ENCODE data around the gene APC2.

The APC2 gene

DNA sequence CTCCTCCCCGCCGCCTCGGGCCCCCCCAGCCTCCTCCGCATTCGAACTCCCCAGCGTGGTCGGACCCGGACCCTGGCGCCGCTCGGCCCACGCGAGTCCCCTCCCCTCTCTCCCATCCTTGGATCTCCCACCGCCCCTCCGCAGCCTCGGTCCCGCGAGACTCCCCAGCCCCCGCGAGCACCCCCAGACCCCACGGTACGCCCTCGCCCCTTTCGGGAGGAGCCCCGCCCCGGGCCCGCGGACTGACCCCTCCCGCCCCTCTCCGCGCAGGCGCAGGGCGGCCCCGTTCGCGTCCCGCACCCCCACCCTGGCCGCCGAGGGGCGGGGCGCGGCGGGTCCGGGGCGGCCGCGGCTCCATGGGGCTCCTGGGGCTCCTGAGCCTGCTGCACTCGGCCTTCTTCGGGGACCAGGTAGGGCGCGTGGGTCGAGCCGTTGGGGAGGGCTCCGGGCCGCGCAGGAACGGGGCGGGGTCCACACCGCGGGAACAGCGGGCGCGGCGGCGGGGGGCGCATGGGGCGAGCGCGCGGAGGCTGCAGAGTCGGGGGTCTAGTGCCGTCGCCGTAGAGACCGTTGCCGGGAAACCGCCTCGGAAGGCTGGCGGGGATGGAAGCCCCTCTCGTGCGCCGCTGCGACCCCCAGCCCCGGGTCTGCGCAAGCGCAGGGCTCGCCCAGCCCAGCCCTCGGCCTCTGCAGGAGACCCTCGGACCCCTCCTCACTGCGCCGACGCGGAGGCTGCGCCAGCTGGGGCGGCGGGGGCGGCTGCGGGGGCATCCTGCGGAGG, 3.8 kb upstream of the APC2 start:
- Histone ChIP-seq H3K4me2 (no peak overlapping the region), H3K79me2 (ENCODE audit: insufficient read depth, low read depth) (no peaks in the 10 kb centered on the region), H4K20me1 (ENCODE audit: insufficient read depth) (no peaks in the 10 kb centered on the region; the same call in 1 of the 2 replicates), H3K27ac (no peak overlapping the region), H3K4me1 (ENCODE audit: low read depth, poor library complexity, severe bottlenecking) (peaks cover 14% of the 10 kb centered on the region), H2AFZ (ENCODE audit: low read depth) (no peak overlapping the region), H3K27me3 (ENCODE audit: insufficient read depth, low read depth) (peaks cover 52% of the 10 kb centered on the region), H3K9ac (no peak overlapping the region), H3K36me3 (ENCODE audit: insufficient read depth) (peaks cover 5% of the 10 kb centered on the region; the same call in 1 of the 2 replicates), H3K4me3 (IDR thresholded peaks at IDR 0.05; ENCODE audit: insufficient read depth, low read depth, low read length) (no peak overlapping the region)
- TF ChIP-seq, protein P1, sequence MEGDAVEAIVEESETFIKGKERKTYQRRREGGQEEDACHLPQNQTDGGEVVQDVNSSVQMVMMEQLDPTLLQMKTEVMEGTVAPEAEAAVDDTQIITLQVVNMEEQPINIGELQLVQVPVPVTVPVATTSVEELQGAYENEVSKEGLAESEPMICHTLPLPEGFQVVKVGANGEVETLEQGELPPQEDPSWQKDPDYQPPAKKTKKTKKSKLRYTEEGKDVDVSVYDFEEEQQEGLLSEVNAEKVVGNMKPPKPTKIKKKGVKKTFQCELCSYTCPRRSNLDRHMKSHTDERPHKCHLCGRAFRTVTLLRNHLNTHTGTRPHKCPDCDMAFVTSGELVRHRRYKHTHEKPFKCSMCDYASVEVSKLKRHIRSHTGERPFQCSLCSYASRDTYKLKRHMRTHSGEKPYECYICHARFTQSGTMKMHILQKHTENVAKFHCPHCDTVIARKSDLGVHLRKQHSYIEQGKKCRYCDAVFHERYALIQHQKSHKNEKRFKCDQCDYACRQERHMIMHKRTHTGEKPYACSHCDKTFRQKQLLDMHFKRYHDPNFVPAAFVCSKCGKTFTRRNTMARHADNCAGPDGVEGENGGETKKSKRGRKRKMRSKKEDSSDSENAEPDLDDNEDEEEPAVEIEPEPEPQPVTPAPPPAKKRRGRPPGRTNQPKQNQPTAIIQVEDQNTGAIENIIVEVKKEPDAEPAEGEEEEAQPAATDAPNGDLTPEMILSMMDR (conservative IDR thresholded peaks at IDR 0.05; ENCODE audit: low read depth, low read length): no peak

DNA sequence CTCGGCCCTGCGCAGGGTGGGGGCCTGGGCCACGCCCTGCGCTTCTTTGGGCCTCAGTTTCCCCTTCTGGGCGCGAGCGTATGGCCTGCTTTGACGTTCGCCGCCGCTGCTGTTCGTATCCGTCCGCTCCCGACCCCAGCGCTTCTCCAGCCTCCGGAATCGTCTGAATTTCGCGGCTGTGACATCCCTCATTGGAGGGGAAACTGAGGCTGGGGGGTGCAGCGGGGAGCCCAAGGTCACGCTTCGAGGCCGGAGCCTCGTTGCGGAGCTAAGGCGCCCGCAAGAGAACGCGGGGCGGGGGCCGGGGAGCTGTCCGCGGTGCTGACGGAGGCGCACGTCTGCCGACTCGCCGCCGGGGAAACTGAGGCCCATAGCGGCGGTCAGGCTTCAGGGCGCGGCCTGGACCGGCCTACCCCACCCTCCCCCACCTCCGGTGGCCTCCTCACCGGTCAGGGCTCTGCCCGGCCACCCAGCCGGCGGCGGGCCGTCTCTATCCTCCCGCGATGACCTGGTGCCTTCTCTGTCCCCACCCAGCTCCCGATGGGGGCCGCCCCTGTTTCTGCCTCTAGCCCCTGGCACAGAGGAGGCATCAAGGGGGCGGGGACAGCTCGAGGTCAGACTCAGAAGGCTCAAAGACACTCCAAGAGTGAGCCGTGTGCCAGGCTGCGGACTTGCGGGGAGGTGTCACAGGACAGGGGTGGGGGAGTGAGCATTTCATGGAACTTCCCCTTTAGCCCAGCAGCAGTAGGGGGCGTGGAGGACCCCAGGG, 3.0 kb upstream of the APC2 start:
- H3K27ac ChIP-seq: no peak overlapping the region
- H3K36me3 ChIP-seq (ENCODE audit: insufficient read depth): no peaks in the 10 kb centered on the region
- H3K27me3 ChIP-seq (ENCODE audit: insufficient read depth, low read depth): peaks cover 60% of the 10 kb centered on the region
- no peak overlapping the region for H2AFZ ChIP-seq (ENCODE audit: low read depth)
- no peak overlapping the region for H3K9ac ChIP-seq
- TF ChIP-seq, protein P1 (conservative IDR thresholded peaks at IDR 0.05; ENCODE audit: low read depth, low read length): no peak
- no peaks in the 10 kb centered on the region; the same call in 1 of the 2 replicates for H4K20me1 ChIP-seq (ENCODE audit: insufficient read depth)
- H3K4me3 ChIP-seq (IDR thresholded peaks at IDR 0.05; ENCODE audit: insufficient read depth, low read depth, low read length): no peak overlapping the region
- peaks cover 14% of the 10 kb centered on the region for H3K4me1 ChIP-seq (ENCODE audit: low read depth, poor library complexity, severe bottlenecking)
- no peaks in the 10 kb centered on the region for H3K79me2 ChIP-seq (ENCODE audit: insufficient read depth, low read depth)
- no peak overlapping the region for H3K4me2 ChIP-seq

DNA sequence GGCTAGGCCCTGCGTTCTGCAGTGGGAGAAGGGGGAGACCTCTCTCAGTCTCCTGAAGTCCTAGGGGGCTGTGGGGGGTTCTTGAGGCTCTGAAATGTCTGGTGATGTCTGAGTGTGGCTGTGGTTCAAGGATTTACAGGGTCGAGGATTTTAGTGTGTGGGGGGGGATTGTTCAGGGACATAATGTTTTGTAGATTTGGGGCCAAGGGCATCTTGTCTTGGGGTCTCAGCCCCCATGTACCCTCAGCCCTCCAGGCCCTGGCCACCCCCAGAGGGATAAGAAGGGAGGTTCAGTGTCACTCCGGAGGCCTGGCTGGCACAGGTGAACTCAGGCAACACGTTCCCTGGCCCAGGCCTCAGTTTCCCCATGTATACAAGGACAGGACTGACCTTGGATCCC, 2.4 kb upstream of the APC2 start:
- Histone ChIP-seq H4K20me1 (ENCODE audit: insufficient read depth) (no peaks in the 10 kb centered on the region; the same call in 1 of the 2 replicates), H3K4me1 (ENCODE audit: low read depth, poor library complexity, severe bottlenecking) (peaks cover 14% of the 10 kb centered on the region), H3K4me2 (no peak overlapping the region), H3K4me3 (IDR thresholded peaks at IDR 0.05; ENCODE audit: insufficient read depth, low read depth, low read length) (no peak overlapping the region), H3K79me2 (ENCODE audit: insufficient read depth, low read depth) (no peaks in the 10 kb centered on the region), H3K9ac (no peak overlapping the region), H2AFZ (ENCODE audit: low read depth) (no peak overlapping the region), H3K36me3 (ENCODE audit: insufficient read depth) (no peaks in the 10 kb centered on the region), H3K27me3 (ENCODE audit: insufficient read depth, low read depth) (peaks cover 66% of the 10 kb centered on the region), H3K27ac (no peak overlapping the region)
- TF ChIP-seq, protein P1 (conservative IDR thresholded peaks at IDR 0.05; ENCODE audit: low read depth, low read length): no peak

DNA sequence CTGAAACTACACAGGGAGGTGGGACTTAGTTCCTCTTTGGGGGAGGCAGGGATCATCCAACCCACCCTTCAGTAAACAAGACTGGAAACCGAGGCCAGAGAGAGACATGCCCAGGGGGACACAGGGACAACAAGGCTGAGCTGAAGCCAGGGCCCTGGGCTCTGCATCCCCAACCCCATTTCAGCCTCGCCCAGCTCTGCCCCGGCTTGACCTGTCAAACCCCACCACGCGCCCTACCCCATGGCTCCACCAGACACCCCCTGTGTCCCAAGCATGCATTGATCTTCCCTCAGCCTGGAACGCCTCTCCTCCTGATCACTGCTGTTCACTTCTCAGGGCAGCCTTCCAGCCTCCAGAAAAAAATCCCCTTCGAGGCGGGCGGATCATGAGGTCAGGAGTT, 2.0 kb upstream of the APC2 start:
- TF ChIP-seq, protein P1 (conservative IDR thresholded peaks at IDR 0.05; ENCODE audit: low read depth, low read length): no peak
- H3K79me2 ChIP-seq (ENCODE audit: insufficient read depth, low read depth): no peaks in the 10 kb centered on the region
- H4K20me1 ChIP-seq (ENCODE audit: insufficient read depth): no peaks in the 10 kb centered on the region; the same call in 1 of the 2 replicates
- H3K4me1 ChIP-seq (ENCODE audit: low read depth, poor library complexity, severe bottlenecking): peaks cover 9% of the 10 kb centered on the region
- H3K36me3 ChIP-seq (ENCODE audit: insufficient read depth): no peaks in the 10 kb centered on the region
- peaks cover 69% of the 10 kb centered on the region for H3K27me3 ChIP-seq (ENCODE audit: insufficient read depth, low read depth)
- H3K9ac ChIP-seq: no peak overlapping the region
- H3K4me2 ChIP-seq: no peak overlapping the region
- no peak overlapping the region for H3K27ac ChIP-seq
- H2AFZ ChIP-seq (ENCODE audit: low read depth): no peak overlapping the region
- no peak overlapping the region for H3K4me3 ChIP-seq (IDR thresholded peaks at IDR 0.05; ENCODE audit: insufficient read depth, low read depth, low read length)
